Osteocyte (in vitro differentiated cells): ENCODE data around the gene PITPNC1. TPM values are rescaled to one million over a fixed set of nuclear protein-coding genes. Genes with fewer than 3 reads are reported as not detected.

Experiments used
- DNase-seq: peaks from one replicate; pipeline ENCODE4 v3.0.0; 2021; ENCODE audit warnings: mixed read lengths; ENCODE audit not compliant: unreplicated experiment; ENCODE audit errors: extremely low spot score
- H3K27ac Mint-ChIP-seq: one replicate; pipeline ENCODE4 v1.8.0; 2021; ENCODE audit warnings: mild to moderate bottlenecking, mixed read lengths; ENCODE audit not compliant: unreplicated experiment
- H3K27me3 Mint-ChIP-seq: one replicate; pipeline ENCODE4 v1.8.0; 2021; ENCODE audit warnings: mixed read lengths; ENCODE audit not compliant: unreplicated experiment
- H3K36me3 Mint-ChIP-seq: one replicate; pipeline ENCODE4 v1.8.0; 2021; ENCODE audit warnings: mixed read lengths; ENCODE audit not compliant: unreplicated experiment
- H3K4me1 Mint-ChIP-seq: one replicate; pipeline ENCODE4 v1.8.0; 2021; ENCODE audit warnings: mixed read lengths; ENCODE audit not compliant: unreplicated experiment
- H3K4me3 Mint-ChIP-seq: one replicate; pipeline ENCODE4 v1.8.0; 2021; ENCODE audit warnings: mild to moderate bottlenecking, moderate library complexity, mixed read lengths; ENCODE audit not compliant: unreplicated experiment
- H3K9me3 Mint-ChIP-seq: one replicate; pipeline ENCODE4 v1.8.0; 2021; ENCODE audit warnings: mixed read lengths; ENCODE audit not compliant: unreplicated experiment
- CTCF ChIP-seq: fragments of 200-600 bp; sonication (generic); IDR thresholded peaks from 2 replicates; pipeline ENCODE4 v1.5.0; 2021; ENCODE audit warnings: antibody characterized with exemption, mild to moderate bottlenecking, moderate library complexity
- total RNA-seq: library from RNA; stranded (reverse); gene quantifications from 2 replicates; pipeline ENCODE4 v1.2.1, GENCODE V29; 2021

Gene PITPNC1
- total RNA-seq, 1 donor from 2014 or later: 18.0 TPM

GRCh38 chr17:67439269-67439668 lies 62.2 kb downstream of the PITPNC1 start:
- Mint-ChIP-seq H3K27me3 (no peaks in the 10 kb centered on the region), H3K9me3 (no peaks in the 10 kb centered on the region), H3K27ac (no peak overlapping the region), H3K4me3 (no peak overlapping the region), H3K36me3 (no peaks in the 10 kb centered on the region), H3K4me1 (peaks cover 6% of the 10 kb centered on the region)
- TF ChIP-seq CTCF: no peak
- no peak for DNase-seq

GRCh38 chr17:67440277-67441051 lies 63.4 kb downstream of the PITPNC1 start:
- Mint-ChIP-seq H3K27me3 (peaks cover 2% of the 10 kb centered on the region), H3K4me1 (peaks cover 6% of the 10 kb centered on the region), H3K27ac (no peak overlapping the region), H3K36me3 (no peaks in the 10 kb centered on the region), H3K4me3 (no peak overlapping the region), H3K9me3 (no peaks in the 10 kb centered on the region)
- TF ChIP-seq CTCF: no peak
- DNase-seq: no peak

DNA sequence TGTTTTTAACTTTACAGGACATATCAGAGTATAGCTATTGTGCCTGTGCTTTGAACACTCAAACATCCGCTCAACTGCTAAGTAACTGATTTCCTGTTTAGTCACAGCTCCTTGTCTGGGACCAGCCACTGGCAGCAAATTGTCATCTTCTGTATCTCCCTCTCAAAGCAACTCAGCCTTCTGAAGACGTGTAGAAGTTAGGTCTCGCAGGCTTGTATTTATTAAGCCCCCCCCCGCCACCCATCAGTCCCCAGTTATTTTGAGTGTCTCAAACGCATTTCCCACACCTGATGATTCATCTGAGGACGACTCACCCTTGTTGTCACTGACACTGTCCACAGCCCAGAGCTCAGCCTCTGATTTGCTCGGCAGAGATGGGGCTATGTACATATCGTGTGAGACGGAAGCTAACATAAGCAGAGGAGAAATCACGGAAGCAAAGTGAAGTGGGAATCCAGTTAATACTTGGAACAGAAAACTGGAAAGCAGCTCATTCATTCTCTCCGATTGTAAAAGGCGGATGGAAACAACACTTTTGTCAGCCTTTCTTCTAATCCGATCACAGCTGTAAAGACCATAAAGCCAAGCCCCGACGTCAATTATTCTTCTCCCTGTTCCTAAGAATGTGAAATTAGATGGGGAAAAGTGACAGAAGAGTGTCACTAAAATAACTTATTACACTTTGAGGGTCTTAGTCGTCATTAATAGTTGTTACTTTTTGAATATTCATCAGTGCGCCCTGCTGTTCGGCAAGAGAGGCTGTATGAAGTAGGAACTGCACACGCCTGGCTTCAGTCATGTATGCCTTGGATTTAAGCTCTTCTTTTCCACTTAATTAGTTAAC lies 64.2 kb downstream of the PITPNC1 start:
- no peak for DNase-seq
- Mint-ChIP-seq H3K27ac (no peak overlapping the region), H3K4me3 (no peak overlapping the region), H3K36me3 (no peaks in the 10 kb centered on the region), H3K9me3 (no peaks in the 10 kb centered on the region), H3K27me3 (peaks cover 2% of the 10 kb centered on the region), H3K4me1 (peaks cover 6% of the 10 kb centered on the region)
- no peak for TF ChIP-seq CTCF

DNA sequence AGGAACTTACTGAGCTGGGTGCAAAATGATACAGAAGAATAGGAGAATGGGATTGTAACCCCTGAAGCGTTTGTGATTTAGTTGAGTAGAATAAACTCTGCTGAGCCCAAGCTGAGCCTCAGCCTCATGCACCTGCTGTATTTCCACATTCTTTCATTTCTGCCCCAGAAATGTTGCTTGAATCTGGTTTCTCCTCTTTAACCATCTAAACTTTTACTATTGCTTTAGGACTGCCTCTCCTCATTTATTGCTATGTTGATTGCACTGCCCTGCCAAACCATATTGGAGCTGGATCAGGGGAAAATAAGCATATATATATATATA lies 64.8 kb downstream of the PITPNC1 start:
- Mint-ChIP-seq H3K27ac (no peak overlapping the region), H3K4me3 (no peak overlapping the region)
- DNase-seq: no peak

More for the DNA sequence above, 64.8 kb downstream of the PITPNC1 start:
- TF ChIP-seq CTCF: no peak
- no peaks in the 10 kb centered on the region for H3K36me3 Mint-ChIP-seq
- no peaks in the 10 kb centered on the region for H3K9me3 Mint-ChIP-seq
- peaks cover 6% of the 10 kb centered on the region for H3K4me1 Mint-ChIP-seq
- peaks cover 2% of the 10 kb centered on the region for H3K27me3 Mint-ChIP-seq
